ENCODE measurements around the gene ERC1. TPM values are rescaled to one million over a fixed set of nuclear protein-coding genes. Genes with fewer than 3 reads are reported as not detected.

Gene ERC1
- total and polyA plus RNA-seq, 2 donors (not counting 3 experiments of a cell fraction or from before 2014, with no cell fraction given), result 11.7 to 66.1 TPM

DNA sequence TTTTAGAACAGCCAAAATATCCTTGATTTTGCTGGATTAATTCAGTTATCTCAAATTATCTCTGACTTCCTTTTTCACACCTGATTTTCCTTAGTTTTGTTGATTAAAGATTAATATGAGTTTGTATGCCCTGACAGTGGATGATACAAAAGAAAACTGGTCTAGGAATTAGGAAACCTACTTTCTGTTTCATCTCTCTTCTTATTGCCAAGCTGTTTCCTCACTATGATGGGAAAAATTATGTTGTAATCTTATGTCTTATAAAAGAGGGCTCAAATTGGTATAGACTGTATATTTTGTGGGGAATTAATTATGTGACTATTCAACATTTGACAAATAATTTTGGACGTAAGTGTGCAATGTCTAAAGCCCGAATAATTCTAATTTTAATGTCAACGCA is 331.8 kb downstream of the ERC1 start:
- no peak overlapping the region for H3K9ac ChIP-seq (replicated peaks; ENCODE audit: extremely low read depth, insufficient read depth, low read length)
- ChIA-PET POLR2A (no interaction called here), CTCF (interaction anchor here (1.1 to 1.5 kb wide), 2 partner anchors 15 to 205 kb away, joined by 3 to 6 read pairs; no protein-coding TSS in a partner anchor)
- H3K4me1 ChIP-seq (ENCODE audit: control insufficient read depth, extremely low read depth, insufficient read depth, low read length), result no peaks in the 10 kb centered on the region
- H2AFZ ChIP-seq (ENCODE audit: low read depth, low read length), result no peak overlapping the region
- intact Hi-C loops (cut with micrococcal nuclease) (no loop called here), dilution Hi-C loops (cut with MboI; ENCODE audit: extremely low pct_ligation_motif_present, low sequenced_read_pairs) (no loop called here)
- no peaks in the 10 kb centered on the region for H3K79me2 ChIP-seq (ENCODE audit: control insufficient read depth, insufficient read depth, low read length)
- no peaks in the 10 kb centered on the region for H4K20me1 ChIP-seq (replicated peaks; ENCODE audit: control insufficient read depth, extremely low read depth, insufficient read depth, low read length)
- no peak for DNase-seq (ENCODE audit: low read depth, low spot score)
- no peaks in the 10 kb centered on the region for H3K27me3 ChIP-seq (ENCODE audit: control insufficient read depth in 2 of 2, insufficient read depth in 2 of 2, low read length in 2 of 2)
- no peak overlapping the region for H3K4me3 ChIP-seq (replicated peaks in 1 of 3; ENCODE audit: insufficient read depth in 1 of 3, low read depth in 1 of 3, low read length in 3 of 3)
- BruUV-seq (replicated peaks), result no TSS peak
- no peak for FAIRE-seq
- H3K9me1 ChIP-seq (replicated peaks; ENCODE audit: control insufficient read depth, extremely low read depth, insufficient read depth, low read length), result no peaks in the 10 kb centered on the region
- H3K36me3 ChIP-seq (ENCODE audit: control insufficient read depth in 2 of 2, extremely low read depth in 1 of 2, insufficient read depth in 2 of 2, low read length in 2 of 2), result no peaks in the 10 kb centered on the region
- H3K27ac ChIP-seq (ENCODE audit: insufficient read depth, low read depth, low read length), result no peak overlapping the region
- TF ChIP-seq, protein P1, sequence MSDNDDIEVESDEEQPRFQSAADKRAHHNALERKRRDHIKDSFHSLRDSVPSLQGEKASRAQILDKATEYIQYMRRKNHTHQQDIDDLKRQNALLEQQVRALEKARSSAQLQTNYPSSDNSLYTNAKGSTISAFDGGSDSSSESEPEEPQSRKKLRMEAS (IDR thresholded peaks at IDR 0.05; ENCODE audit: insufficient read depth, insufficient read length), result no peak
- TF ChIP-seq JUN (IDR thresholded peaks at IDR 0.05; ENCODE audit: borderline replicate concordance, insufficient read depth, insufficient read length, low read depth) (no peak), GATA2 (IDR thresholded peaks at IDR 0.05; ENCODE audit: insufficient read depth, insufficient read length, low read depth, low read length) (no peak), FOS (IDR thresholded peaks at IDR 0.05; ENCODE audit: borderline replicate concordance, insufficient read depth, low read length) (no peak), POLR2A (IDR thresholded peaks at IDR 0.05; ENCODE audit: low read depth, low read length) (no peak), EZH2 (IDR thresholded peaks at IDR 0.05; ENCODE audit: borderline replicate concordance, low read depth, low read length, severe bottlenecking) (no peak), MYC (IDR thresholded peaks at IDR 0.05; ENCODE audit: low read depth, low read length) (no peak), POLR2AphosphoS5 (IDR thresholded peaks at IDR 0.05; ENCODE audit: insufficient read depth, low read depth, low read length) (no peak)
- TF ChIP-seq, protein P2, sequence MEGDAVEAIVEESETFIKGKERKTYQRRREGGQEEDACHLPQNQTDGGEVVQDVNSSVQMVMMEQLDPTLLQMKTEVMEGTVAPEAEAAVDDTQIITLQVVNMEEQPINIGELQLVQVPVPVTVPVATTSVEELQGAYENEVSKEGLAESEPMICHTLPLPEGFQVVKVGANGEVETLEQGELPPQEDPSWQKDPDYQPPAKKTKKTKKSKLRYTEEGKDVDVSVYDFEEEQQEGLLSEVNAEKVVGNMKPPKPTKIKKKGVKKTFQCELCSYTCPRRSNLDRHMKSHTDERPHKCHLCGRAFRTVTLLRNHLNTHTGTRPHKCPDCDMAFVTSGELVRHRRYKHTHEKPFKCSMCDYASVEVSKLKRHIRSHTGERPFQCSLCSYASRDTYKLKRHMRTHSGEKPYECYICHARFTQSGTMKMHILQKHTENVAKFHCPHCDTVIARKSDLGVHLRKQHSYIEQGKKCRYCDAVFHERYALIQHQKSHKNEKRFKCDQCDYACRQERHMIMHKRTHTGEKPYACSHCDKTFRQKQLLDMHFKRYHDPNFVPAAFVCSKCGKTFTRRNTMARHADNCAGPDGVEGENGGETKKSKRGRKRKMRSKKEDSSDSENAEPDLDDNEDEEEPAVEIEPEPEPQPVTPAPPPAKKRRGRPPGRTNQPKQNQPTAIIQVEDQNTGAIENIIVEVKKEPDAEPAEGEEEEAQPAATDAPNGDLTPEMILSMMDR (IDR thresholded peaks at IDR 0.05; ENCODE audit: extremely low read depth in 1 of 2, insufficient read depth in 1 of 2, low read depth in 1 of 2, low read length in 2 of 2), result no peak
- H3K4me2 ChIP-seq (ENCODE audit: insufficient read depth, low read length), result no peak overlapping the region
- no peaks in the 10 kb centered on the region for H3K9me3 ChIP-seq (replicated peaks; ENCODE audit: control insufficient read depth, insufficient read depth, low read length)
